Activated B cell treated with CpG ODN at 0.5 μM for 24 hours (primary cell): ENCODE measurements around the gene BCAT1. TPM values are rescaled to one million over a fixed set of nuclear protein-coding genes. Genes with fewer than 3 reads are reported as not detected.

Source experiments
- ATAC-seq: fragments of 200-7000 bp; cut with Tn5 transposase; one replicate; pipeline ENCODE4 v1.10.0; 2021; ENCODE audit warnings: low read depth, mild to moderate bottlenecking, moderate library complexity
- CTCF ChIA-PET: fragments of 350-600 bp; sonication (Branson Sonifier 250); formaldehyde crosslinking; loops from one replicate; lab custom pipeline; 2021; ENCODE audit warnings: antibody characterized with exemption; lab: Charles Lee
- POLR2A ChIA-PET: fragments of 350-600 bp; sonication (Branson Sonifier 250); formaldehyde crosslinking; loops from one replicate; lab custom pipeline; 2021; ENCODE audit warnings: antibody characterized with exemption; lab: Charles Lee
- DNase-seq: peaks from one replicate; pipeline ENCODE4 v3.0.0; 2022
- H3K27ac Mint-ChIP-seq: one replicate; pipeline ENCODE4 v1.8.0; 2020; ENCODE audit warnings: mixed read lengths
- H3K27me3 Mint-ChIP-seq: one replicate; pipeline ENCODE4 v1.8.0; 2021; ENCODE audit warnings: mixed read lengths
- H3K36me3 Mint-ChIP-seq: one replicate; pipeline ENCODE4 v1.8.0; 2021; ENCODE audit warnings: low read depth, mixed read lengths
- H3K4me1 Mint-ChIP-seq: one replicate; pipeline ENCODE4 v1.8.0; 2021; ENCODE audit warnings: mixed read lengths
- H3K4me3 Mint-ChIP-seq: one replicate; pipeline ENCODE4 v1.8.0; 2020; ENCODE audit warnings: mild to moderate bottlenecking, mixed read lengths
- H3K9me3 Mint-ChIP-seq: one replicate; pipeline ENCODE4 v1.8.0; 2020; ENCODE audit warnings: mixed read lengths
- CTCF ChIP-seq: fragments of 200-600 bp; IDR thresholded peaks from one replicate; pipeline ENCODE4 v1.8.0; 2022; ENCODE audit warnings: antibody characterized with exemption, mild to moderate bottlenecking
- intact Hi-C: fragments of 100-400 bp; cut with micrococcal nuclease; formaldehyde crosslinking; loops from one replicate; pipeline ENCODE4 v1.15.1; 2024
- total RNA-seq: library from RNA; stranded (reverse); gene quantifications from 2 replicates; pipeline ENCODE4 v1.2.3, GENCODE V29; 2022

BCAT1 gene
- total RNA-seq, 1 donor from 2014 or later = 69.6 TPM

GRCh38 chr12:24848941-24849477 is 99.9 kb downstream of the BCAT1 start:
- H3K4me3 Mint-ChIP-seq = no peak overlapping the region
- peaks cover 12% of the 10 kb centered on the region for H3K4me1 Mint-ChIP-seq
- intact Hi-C loops = no loop called here
- CTCF ChIA-PET = no interaction called here
- POLR2A ChIA-PET = no interaction called here
- H3K27me3 Mint-ChIP-seq = no peaks in the 10 kb centered on the region
- H3K36me3 Mint-ChIP-seq = no peaks in the 10 kb centered on the region
- no peaks in the 10 kb centered on the region for H3K9me3 Mint-ChIP-seq
- no peak overlapping the region for H3K27ac Mint-ChIP-seq
- no peak for ATAC-seq
- no peak for TF ChIP-seq CTCF
- no peak for DNase-seq

- ATAC-seq = no peak
- Mint-ChIP-seq H3K9me3 (no peaks in the 10 kb centered on the region), H3K27ac (no peak overlapping the region), H3K36me3 (peaks cover 4% of the 10 kb centered on the region), H3K4me1 (peaks cover under 1% of the 10 kb centered on the region), H3K27me3 (no peaks in the 10 kb centered on the region), H3K4me3 (no peak overlapping the region)
- intact Hi-C loops = no loop called here
- no peak for TF ChIP-seq CTCF
- no peak for DNase-seq
- ChIA-PET POLR2A (no interaction called here), CTCF (no interaction called here)
Measured at GRCh38 chr12:24846689-24847088, 102.2 kb downstream of the BCAT1 start.

GRCh38 chr12:24845615-24846014 is 103.3 kb downstream of the BCAT1 start:
- ChIA-PET CTCF (no interaction called here), POLR2A (no interaction called here)
- no peak for ATAC-seq
- TF ChIP-seq CTCF = no peak
- Mint-ChIP-seq H3K36me3 (peaks cover 6% of the 10 kb centered on the region), H3K4me1 (no peaks in the 10 kb centered on the region), H3K4me3 (no peak overlapping the region), H3K27ac (no peak overlapping the region), H3K9me3 (no peaks in the 10 kb centered on the region), H3K27me3 (no peaks in the 10 kb centered on the region)
- no peak for DNase-seq
- intact Hi-C loops = no loop called here

GRCh38 chr12:24840046-24840800 is 108.7 kb downstream of the BCAT1 start:
- Mint-ChIP-seq H3K27me3 (no peaks in the 10 kb centered on the region), H3K4me3 (no peak overlapping the region), H3K36me3 (peaks cover 8% of the 10 kb centered on the region), H3K27ac (peak overlapping the region; percentile 73), H3K9me3 (no peaks in the 10 kb centered on the region), H3K4me1 (peaks cover 23% of the 10 kb centered on the region)
- ATAC-seq (no peak), DNase-seq (no peak)
- TF ChIP-seq CTCF = no peak
- intact Hi-C loops = no loop called here
- CTCF ChIA-PET = interaction anchor here (0.9 to 2.3 kb wide), 3 partner anchors 10 to 480 kb away, joined by 3 to 7 read pairs (median 3); no protein-coding TSS in a partner anchor
- POLR2A ChIA-PET = interaction anchor here (0.6 to 2.3 kb wide), 6 partner anchors 17 to 216 kb away, joined by 3 to 8 read pairs (median 5); no protein-coding TSS in a partner anchor

- DNase-seq (no peak), ATAC-seq (peak; percentile 84)
- POLR2A ChIA-PET = interaction anchor here (0.6 to 2.3 kb wide), 9 partner anchors 16 to 277 kb away, joined by 3 to 8 read pairs (median 4); no protein-coding TSS in a partner anchor
Measured at GRCh38 chr12:24839268-24839791, 109.6 kb downstream of the BCAT1 start.

More at GRCh38 chr12:24839268-24839791, 109.6 kb downstream of the BCAT1 start:
- CTCF ChIA-PET = interaction anchor here (0.7 to 2.3 kb wide), 3 partner anchors 54 to 479 kb away, joined by 3 to 7 read pairs (median 3); no protein-coding TSS in a partner anchor
- TF ChIP-seq CTCF = no peak
- intact Hi-C loops = loop anchor here (1.0 to 5.0 kb wide), 6 partner anchors 42 to 562 kb away; a partner anchor contains a TSS
- Mint-ChIP-seq H3K36me3 (peaks cover 8% of the 10 kb centered on the region), H3K4me1 (peaks cover 23% of the 10 kb centered on the region), H3K9me3 (no peaks in the 10 kb centered on the region), H3K27ac (peak overlapping the region; percentile 73), H3K27me3 (no peaks in the 10 kb centered on the region), H3K4me3 (peak overlapping the region; percentile 66)
